Inflammatory macrophage (primary cell): Measurements from ENCODE around the gene HCLS1.
A peak's percentile ranks its signal among the peaks of the same experiment; 100 is the strongest.
"Not testable (repeated sequence)": the region's sequence is repeated elsewhere in the genome, so short reads cannot be mapped to it uniquely, and the experiment has no call there.

Experiments
- DNase-seq, 2 donors: peaks; one replicate each; pipeline ENCODE4 v3.0.0-alpha.2; 2020 to 2022
- total RNA-seq, 18 experiments: gene quantifications; one replicate each; lab custom pipeline; 2026; ENCODE audit warnings: mixed read lengths in 6 of 18, inconsistent platforms in 2 of 18; lab: John Stamatoyannopoulos, UW

The HCLS1 gene, protein sequence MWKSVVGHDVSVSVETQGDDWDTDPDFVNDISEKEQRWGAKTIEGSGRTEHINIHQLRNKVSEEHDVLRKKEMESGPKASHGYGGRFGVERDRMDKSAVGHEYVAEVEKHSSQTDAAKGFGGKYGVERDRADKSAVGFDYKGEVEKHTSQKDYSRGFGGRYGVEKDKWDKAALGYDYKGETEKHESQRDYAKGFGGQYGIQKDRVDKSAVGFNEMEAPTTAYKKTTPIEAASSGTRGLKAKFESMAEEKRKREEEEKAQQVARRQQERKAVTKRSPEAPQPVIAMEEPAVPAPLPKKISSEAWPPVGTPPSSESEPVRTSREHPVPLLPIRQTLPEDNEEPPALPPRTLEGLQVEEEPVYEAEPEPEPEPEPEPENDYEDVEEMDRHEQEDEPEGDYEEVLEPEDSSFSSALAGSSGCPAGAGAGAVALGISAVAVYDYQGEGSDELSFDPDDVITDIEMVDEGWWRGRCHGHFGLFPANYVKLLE
- total RNA-seq: 130 to 414 (median 251) reads per million in 18 experiments

DNA sequence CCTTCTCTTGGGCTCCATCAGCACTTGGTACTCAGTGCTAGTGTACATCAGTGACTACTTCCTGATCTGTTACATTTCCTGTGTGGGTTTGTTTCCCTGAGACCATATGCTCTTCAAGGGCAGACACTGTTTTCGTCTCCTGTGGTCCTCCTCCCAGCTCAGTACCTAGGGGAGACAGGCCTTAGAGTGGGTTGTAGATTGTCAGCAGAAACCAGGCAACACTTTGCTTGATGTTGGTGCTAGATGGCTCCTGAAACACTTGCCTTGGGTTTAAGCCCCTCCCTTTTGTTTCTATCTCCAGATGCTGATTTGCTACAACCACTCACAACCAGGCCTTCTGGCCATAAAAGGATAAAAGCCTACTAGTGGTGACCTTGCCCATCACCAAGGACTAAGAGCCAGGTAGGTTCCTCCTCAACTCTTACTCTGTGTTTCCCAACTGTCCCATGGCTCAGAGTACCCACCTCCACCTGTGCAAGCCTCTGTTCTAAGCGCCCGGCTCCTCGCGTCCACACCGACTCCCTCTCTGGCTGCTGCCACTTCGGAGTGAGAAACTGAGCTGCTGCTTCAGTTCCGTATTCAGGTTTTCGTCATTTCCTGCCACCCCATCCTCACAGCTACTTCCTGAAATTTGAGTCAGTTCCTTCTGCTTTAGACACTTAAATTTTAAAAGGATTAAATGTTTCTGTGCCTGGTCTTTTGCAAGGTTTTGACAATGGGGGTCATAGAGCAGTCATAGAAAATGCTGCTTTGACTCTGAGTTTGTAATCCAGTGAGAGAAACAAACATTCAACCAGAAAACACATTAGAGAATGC is at the start of gene HCLS1:
TSS of gene HCLS1 (minus strand) at position 548 of the 816 bp plus-strand sequence. CDS start 2,556 bp downstream, outside the sequence.
- peak; percentile 89 to 92 for DNase-seq

DNA sequence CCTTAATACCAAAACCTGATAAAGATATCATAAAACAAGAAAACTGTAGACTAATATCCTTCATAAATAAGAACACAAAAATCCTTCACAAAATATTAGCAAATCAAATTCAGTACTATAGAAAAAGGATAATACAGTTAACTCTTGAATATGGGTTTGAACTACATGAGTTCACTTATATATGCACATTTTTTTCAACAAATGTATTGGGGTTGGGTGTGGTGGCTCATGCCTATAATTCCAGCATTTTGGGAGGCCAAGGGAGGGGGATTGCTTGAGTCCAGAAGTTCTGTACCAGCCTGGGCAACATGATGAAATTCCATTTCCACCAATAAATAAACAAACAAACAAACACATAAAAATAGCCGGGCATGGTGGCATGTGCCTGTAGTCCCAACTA is 49.6 kb upstream of the HCLS1 start:
- no peak for DNase-seq

DNA sequence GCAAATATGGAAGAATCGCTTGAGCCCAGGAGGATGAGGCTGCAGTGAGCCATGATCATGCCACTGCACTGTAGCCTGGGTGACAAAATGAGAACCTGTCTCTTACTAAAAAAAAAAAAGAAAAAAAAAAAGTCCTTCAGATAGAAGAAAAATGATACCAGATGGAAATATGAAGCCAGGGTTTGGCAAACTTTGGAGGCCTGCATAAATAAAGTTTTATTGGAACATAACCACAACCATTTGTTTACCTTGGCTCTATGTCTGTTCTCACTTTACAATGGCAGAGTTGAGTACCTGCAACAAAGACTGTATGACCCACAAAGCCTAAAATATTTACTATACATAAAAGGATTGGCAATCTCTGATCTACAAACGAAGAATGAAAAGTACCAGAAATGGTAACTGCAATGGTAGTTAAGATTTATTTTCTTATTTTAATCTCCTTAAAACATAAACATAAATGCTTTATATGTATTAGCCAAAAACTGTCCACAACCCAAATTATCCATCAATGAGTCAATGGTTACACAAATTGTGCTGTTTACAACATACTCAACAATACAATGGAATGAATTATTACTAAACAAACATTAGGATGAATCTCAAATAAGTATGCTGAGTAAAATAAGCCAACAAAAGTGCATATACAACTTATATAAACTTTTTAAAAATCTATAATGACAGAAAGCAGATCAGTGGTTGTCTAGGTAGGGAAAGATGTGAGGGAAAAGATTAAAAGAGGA is 47.0 kb upstream of the HCLS1 start:
- no peak for DNase-seq

DNA sequence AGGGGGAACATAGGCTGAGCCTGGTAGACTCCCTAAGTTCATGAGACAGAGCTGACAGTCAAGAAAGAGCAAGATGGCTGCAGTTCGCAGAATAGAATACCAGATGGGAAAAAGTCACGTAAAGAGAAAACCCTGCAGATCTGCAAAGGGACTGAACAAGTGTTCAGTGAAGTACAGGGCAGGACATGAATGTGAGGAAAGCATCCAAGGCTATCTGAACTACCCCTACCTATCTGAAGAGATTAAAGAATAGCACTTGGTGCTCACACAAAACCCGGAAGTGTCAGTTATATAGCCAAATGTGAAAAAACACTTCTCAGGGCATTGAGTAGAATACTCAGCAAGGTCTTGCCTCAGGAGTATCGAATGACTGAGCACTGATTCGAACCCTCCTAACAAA is 44.8 kb upstream of the HCLS1 start:
- DNase-seq: no peak

DNA sequence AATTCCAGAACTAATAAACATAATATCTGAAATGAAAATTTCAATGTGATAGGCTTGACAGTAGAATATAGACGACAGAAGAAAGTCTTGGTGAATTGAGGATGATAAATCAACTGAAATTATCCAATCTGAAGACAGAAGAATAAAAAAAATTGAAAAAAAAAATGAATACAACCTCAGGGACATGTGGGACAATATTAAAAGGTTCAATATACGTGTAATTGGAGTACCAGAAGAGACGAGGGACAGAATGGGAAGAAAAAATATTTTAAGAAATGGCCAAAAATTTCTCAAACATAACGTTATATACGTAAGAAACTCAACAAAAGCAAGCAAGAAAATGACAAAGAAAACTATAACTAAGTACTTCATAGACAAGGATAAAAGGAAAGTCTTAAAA is 43.3 kb upstream of the HCLS1 start:
- no peak for DNase-seq

DNA sequence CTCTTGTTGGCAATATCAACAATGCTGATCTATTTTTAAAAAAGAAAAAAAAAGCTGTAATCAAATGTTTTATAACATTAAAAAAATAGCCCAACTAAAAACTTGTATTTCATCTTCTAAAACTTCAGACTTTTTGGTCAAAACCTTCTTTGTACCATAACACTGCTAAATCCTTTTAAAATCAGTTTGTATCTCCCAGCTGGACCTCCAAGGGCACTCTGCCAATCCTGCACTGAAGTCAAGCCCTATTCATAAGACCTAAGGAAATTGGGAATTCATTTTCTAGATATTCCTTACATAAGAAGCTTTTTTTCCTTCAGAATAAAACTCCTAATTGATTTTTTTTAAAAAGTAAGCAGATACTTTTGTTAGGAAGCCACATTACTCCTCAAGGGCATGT is 38.2 kb upstream of the HCLS1 start:
- DNase-seq: no peak

DNA sequence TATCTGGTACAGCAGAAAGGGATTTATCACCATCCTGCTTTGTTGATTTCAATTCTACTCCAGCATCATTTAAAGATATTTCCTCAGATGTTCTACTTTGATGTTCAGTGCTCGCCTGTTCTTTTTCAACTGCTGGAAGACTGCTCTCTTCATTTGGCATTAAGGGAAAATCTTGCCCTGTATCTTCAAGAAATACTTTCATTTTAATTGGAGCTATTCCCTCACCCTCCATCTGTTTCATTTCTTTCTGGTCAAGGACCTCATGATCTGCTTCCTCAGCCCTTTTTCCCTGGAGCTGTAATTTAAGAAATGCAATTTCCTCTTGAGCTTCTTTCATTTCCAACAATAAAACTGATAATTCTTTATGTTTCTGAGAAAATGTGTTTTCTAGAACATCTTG is 37.8 kb upstream of the HCLS1 start:
- DNase-seq: no peak

DNA sequence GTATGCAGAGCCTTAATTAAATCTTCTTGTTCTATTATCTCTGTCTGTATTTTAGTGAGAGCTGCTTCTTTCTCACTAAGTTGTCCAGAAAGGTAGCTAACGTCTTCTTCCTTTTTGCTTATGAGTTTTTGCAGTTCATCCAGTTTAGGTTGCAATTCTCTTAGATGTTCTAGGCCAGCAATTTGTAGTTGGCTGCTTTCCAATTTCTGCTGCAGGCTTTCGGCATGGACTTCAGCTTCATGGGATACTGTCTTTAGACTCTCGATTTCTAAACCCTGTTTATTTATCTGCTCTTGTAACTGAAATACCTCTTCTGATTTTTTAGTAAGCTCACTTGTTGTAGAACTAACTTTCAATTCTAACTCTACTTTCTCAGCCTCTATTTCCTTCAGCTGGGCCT is 35.5 kb upstream of the HCLS1 start:
- DNase-seq: no peak

DNA sequence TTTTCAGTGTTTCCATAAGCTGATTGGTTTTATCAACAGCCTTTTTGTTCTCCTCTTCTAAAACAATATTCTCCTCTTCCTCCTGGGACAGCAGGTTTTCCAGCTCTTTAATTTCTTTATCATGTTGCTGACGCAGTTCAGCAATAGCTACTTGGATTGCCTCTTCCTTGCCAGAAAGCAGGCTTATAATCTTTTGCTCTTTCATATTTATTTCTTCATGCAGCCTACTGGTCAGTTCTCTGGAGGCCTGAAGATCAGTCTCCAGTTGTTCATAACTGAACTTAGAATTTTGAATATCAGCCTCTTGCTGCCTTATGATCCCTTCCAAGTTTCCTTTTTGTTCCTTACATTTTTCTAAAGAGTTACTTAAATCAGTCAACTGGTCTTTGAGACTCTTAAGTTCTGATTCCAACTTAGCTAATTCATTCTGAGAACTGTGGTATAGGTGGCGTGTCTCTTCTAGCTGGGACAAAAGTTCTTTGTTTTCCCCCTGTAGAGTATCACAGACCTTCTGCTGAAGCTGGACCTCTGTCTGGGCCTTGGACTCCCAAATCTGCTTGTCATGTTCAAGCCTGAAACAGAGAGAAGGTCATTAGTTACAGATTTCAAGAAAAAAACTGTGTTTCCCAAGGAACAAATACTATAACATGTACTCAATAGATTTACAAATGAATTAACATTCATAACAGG is 31.5 kb upstream of the HCLS1 start:
- no peak for DNase-seq

DNA sequence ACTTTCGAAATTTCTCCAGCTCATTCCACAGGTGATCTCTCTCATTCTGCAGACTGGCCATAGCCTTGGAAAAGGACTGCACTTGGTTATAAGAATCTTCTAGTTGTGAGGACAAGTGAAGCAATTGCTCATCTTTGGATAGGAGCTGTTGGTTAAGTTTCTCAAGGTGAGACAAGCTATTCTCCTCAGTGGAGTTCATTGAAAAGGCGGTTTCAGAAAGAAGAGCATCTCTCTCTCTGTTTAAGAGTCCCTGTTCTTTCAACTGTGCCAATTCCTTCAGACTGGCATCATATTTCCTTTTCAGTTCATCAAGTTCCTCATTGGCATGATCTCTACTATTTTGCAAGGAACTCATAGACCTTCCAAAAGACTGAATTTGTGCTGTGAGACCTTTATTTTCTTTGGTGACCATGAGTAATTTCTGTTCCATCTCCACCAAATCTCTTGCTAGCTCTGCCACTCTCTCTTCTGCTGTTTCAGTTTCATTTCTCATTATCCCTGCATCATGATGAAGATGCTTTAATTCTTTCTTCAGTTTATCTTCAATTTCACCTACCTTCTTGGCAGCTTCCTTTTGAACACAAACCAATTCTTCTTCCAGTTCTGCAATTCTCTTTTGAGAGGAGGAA is 30.2 kb upstream of the HCLS1 start:
- no peak for DNase-seq

DNA sequence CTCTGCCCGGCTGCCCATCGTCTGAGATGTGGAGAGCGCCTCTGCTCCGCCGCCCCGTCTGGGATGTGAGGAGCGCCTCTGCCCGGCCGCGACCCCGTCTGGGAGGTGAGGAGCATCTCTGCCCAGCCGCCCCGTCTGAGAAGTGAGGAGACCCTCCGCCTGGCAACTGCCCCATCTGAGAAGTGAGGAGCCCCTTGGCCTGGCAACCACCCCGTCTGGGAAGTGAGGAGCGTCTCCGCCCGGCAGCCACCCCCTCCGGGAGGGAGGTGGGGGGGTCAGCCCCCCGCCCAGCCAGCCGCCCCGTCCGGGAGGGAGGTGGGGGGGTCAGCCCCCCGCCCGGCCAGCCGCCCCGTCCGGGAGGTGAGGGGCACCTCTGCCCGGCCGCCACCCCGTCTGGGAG is 28.0 kb upstream of the HCLS1 start:
- DNase-seq: not testable (repeated sequence)

DNA sequence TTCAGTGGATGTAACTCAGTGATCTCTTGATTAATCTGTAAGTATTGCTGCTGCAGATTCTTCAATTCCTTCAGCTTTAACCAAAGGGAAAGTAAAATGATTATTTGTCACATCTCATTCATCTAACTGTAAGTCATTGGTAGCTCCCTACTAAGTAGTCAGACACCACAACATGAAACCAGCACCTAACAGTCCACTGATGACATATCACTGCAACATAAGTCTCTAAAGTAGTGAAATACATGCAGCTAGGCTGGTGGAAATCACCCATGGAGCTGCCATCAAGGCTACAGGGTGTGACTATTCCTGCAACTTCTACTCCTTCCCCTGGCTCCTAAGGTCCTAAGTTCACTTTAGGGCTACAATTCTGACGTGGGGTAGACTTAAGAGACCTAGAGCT is 21.1 kb upstream of the HCLS1 start:
- no peak for DNase-seq

DNA sequence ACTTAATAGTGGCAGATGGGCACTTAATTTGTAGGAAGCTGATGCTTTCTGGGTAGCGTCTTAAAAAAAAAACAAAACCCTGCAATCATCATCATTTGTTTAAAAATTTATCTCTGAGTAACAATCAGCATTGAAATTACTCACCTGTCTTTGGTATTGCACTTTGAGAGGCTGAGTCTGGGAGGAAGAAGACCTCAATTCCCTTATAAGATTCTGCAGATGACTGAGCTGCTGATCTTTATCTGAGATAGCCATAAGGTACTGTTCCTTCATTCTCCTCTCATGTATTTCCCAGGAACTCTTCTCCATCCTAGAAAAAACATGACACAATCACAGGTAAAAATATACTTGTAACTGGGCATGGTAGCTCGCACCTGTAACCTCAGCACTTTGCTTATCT is 16.4 kb upstream of the HCLS1 start:
- no peak for DNase-seq

DNA sequence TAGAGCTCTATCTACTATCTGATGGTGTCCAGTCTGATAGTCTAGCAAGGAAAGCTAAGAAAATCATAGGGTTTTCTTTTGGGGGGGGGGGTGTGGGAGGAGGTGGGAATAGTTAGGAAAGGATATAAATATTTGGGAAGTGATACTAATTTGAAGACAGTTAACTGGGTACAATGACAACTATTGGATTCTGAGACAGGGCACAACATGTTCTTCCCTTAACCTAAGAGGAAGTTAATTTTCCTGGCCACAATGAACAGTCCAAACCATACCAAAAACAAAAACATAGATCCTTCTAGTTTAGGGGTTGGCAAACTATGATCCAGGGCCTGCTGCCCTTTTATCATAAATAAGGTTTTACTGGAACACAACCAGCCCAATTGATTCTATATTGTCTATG is 10.0 kb upstream of the HCLS1 start:
- no peak for DNase-seq

DNA sequence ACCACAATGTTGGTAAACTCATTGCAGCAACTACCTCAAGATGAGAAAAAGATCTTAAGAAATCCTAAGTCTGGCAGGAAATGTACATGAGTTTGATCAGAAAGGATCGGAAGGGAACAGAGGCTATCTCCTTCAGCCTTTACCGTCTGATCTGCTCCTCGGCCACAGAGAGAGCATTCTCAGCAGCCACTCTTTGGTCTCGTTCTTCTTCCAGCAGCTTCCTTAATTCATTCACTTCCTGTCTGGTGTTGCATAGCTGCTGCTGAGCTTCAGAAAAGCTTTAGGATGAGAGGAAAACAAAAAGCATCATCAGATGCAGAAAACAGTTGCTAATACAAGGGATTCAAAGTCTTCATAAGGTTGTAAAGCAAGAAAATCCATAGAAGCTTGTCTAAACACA is 6.6 kb upstream of the HCLS1 start:
- DNase-seq: peak; percentile 38 to 41

DNA sequence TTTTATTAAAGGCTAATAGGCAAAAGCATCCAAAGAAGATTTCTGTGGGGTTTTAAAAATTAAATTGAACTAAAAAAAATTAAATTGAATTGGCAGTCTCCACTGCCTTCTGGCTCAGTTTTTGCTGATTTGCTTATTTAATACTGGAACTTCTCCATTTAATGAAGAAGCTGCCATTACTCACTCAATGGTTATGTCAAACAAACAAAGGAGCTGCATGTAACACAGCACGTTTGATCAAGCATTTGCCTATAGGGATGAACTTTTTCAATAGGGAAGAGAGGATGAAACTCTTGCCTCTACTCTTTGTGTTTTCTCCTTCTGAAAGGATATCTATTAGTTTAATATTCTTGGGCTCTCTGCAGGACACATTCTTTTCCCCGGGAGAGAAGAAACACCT is 4.8 kb upstream of the HCLS1 start:
- DNase-seq: peak in 1 of 2 donors; percentile 6

DNA sequence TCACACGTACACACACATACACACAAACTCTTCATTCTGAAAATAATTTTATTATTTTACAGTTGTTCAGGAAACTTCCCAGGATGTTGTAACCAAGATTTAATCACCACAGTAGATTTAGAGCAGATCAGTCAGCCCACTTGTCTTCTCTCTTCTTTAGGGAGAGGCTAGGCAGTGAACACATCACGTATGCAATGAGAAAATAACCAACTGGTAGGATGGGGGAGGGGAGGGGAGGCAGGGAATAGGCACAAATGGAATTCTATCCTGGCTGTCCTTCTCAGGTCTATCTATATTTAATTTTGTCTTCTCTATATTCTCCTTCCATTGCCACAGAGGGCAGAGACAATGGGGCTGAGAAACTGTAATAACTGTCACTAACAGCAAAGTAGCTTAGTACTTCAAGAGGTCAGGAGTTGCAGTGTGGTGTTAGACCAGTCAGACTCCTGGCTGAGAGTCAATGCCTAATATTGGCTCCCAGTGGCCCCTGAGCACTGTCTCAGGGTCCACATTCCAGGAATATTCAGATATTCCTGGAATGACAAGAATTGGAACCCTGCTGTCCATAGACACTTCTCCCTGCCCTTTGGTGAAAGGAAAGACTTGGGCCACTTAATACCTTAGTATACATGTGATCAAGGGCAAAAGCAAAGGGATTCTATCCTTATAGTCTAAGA is 2.6 kb upstream of the HCLS1 start:
- no peak for DNase-seq

DNA sequence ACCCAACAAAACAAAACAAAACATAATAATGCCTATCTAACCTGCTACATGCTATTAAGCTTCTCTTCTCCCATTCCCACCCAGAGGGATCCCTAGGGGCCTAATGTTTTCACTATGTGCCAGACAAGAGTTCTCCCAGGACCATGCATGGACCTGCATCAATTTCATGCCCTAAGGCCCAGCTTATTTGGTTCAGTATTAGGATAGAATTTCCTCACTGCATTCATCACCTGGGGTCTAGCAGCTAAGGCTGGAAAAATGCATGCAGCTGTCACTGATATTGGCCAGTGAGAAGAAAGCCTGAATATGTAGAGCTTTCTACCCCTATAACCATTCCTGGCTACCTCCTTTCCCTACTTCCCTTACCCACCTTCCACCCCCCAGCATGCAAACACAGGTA is 2.0 kb upstream of the HCLS1 start:
- no peak for DNase-seq

DNA sequence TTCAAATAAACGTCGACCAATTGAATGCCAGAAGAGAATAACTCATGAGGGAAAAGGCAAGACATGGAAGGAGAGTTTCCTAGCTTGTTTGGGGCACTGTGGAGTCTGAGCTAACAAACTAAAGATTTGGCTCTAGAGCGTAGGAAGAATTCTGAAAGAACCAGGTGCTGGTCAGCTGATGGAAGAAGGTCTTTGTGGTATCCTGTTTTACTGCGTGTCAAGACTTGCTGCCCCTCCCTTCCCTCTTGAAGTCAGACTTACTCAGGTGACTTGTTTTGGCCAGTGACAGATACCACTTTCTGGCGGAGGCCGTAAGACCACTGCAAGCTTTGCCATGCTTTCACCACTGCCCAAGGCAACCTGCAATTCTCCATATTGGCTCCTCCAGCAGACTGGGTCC is 673 bp upstream of the HCLS1 start:
- DNase-seq: peak in 1 of 2 donors; percentile 4

DNA sequence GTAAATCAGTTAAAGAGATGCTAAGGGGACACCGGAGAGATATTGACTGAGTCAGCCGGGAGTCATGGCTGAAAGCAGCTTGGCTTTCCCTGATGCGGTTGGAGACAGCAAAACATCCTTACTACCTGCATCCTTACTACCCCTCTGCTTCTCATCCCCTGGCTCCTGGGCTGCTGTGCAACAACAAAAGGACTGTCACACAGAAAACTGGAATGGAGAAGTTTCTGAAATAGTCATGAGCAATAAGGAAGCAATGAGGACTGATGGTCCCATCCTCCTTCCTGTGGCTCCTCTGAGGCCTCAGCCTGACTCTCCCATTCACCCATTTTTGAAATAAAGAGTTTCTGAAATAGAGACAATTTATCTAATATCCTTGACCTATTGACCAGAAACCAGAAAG is 1.1 kb downstream of the HCLS1 start:
- peak; percentile 30 to 34 for DNase-seq

DNA sequence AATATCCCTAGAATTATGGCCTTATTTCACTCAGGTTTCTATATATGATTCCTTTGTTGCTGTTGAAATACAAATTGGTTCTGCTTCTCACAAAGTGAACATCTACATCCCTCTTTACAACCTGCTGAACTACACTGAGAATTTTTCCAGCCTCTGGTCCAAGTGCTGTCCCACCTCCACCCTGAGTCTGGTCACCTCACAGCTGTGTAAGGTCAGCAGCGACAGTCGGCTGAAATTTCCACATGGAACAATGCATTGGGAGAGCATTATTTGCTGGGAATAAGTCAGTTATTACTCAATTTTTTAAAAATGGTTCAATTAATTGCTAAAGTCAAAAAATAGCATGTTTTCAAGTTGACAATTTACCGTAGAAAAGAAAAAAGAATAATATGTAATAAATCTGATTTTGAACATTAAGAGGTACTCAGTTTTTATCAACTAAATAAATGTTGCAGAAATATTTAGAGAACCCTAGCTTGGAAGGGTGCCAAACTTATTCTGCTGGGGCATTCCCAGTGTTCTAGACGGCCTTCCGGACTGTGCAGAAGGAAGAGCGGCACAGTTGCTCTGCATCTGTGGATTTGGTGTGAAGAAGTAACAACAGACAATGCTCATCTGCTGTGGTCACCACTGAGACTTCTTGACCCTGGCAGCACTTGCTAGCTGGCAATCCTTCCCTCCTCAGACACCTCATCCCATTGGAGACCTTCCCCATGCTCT is 1.8 kb downstream of the HCLS1 start:
- DNase-seq: no peak
